Measurements from ENCODE around the gene TCF4.

DNA sequence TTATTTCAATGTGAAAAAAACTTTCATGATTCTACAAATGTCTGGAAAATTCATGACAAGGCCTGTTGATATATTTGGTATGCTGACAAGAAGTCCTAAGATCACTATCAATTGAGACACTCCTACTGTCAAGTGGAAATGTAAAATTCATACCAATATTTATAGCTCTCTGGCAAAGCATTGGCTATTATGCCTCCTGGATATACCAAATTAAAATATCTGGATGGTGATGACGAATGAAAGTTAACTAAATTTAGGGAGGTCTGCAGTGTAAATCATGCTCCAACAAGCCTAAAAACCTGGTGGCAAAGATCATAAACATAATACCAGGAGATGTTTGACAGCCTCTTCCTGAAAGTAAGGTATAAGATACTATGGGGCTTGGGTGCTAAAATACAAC lies 41.1 kb upstream of the TCF4 start:
- TF ChIP-seq CTCF (IDR thresholded peaks at IDR 0.05; ENCODE audit: low read length): no peak
- no peak for TF ChIP-seq EZH2phosphoT487 (IDR thresholded peaks at IDR 0.05; ENCODE audit: low read length)
